ENCODE results near the gene RNF220. TPM values are rescaled to one million over a fixed set of nuclear protein-coding genes. Genes with fewer than 3 reads are reported as not detected.

RNF220 gene
- total RNA-seq, 1 donor from 2014 or later: 22.9 TPM

Small RNAs within 50 kb of the gene (small RNA-seq; reads per million reads assigned to genes)
- gene MIR5584 (ENCODE audit: low replicate concordance): not detected
- not detected for gene RNU6-369P (ENCODE audit: low replicate concordance)

Other genes with a start within 250 kb of the RNF220 start
- gene DMAP1, start 191.8 kb upstream of the RNF220 start, total RNA-seq: 27.1 TPM
- 31.0 TPM for gene ERI3, start 50.0 kb upstream of the RNF220 start, total RNA-seq